Stomach smooth muscle (tissue), 2 donors: ENCODE results near the gene IRX6.

Experiments used
- H3K27ac ChIP-seq: one replicate; pipeline ENCODE4 v1.7.0; 2013; ENCODE audit warnings: mild to moderate bottlenecking, low read length, inconsistent platforms
- H3K27me3 ChIP-seq, 2 donors: one replicate each; pipeline ENCODE4 v1.7.0; 2013; ENCODE audit warnings: low read length in 2 of 2; ENCODE audit not compliant: insufficient read depth in 2 of 2, control insufficient read depth in 1 of 2
- H3K36me3 ChIP-seq, 2 donors: one replicate each; pipeline ENCODE4 v1.7.0; 2013; ENCODE audit warnings: low read length in 2 of 2; ENCODE audit not compliant: control insufficient read depth in 2 of 2, insufficient read depth in 2 of 2
- H3K4me1 ChIP-seq: one replicate; pipeline ENCODE4 v1.7.0; 2013; ENCODE audit warnings: low read length; ENCODE audit not compliant: control insufficient read depth, insufficient read depth
- H3K4me3 ChIP-seq, 2 donors: one replicate each; pipeline ENCODE4 v1.7.0; 2013; ENCODE audit warnings: low read length in 2 of 2
- H3K9ac ChIP-seq, 2 donors: one replicate each; pipeline ENCODE4 v1.7.0; 2013; ENCODE audit warnings: low read length in 2 of 2, mild to moderate bottlenecking in 1 of 2
- H3K9me3 ChIP-seq, 2 donors: one replicate each; pipeline ENCODE4 v1.7.0; 2013; ENCODE audit warnings: low read length in 2 of 2; ENCODE audit not compliant: control insufficient read depth in 2 of 2
- donor health status: healthy.
- donor health status: Pancreatic carcinoma.

IRX6 gene

DNA sequence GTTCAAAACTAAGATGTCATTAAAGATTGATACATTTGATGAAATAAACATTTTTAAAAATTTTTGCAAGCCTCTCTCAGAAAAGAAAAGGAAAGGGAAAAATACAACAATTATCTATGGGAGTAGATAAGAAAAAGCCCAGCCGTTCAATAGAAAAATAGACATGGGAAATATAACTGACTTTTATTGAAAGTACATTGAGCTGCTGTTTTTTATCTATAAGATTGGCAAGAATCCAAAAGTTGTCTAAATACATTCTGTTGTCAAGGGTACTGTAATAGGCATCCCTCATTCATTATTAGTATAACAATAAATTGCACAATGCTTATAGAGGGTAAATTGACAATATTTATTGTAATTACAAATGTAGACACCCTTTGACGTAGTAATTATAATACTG, 38.4 kb upstream of the IRX6 start:
- H3K9ac ChIP-seq = no peak overlapping the region
- H3K27ac ChIP-seq = no peak overlapping the region
- H3K36me3 ChIP-seq = no peaks in the 10 kb centered on the region
- H3K27me3 ChIP-seq = peaks cover 4 to 8% of the 10 kb centered on the region in 2 donors
- H3K9me3 ChIP-seq = peaks cover 0 to 4% of the 10 kb centered on the region in 2 donors
- no peak overlapping the region for H3K4me3 ChIP-seq
- no peaks in the 10 kb centered on the region for H3K4me1 ChIP-seq

DNA sequence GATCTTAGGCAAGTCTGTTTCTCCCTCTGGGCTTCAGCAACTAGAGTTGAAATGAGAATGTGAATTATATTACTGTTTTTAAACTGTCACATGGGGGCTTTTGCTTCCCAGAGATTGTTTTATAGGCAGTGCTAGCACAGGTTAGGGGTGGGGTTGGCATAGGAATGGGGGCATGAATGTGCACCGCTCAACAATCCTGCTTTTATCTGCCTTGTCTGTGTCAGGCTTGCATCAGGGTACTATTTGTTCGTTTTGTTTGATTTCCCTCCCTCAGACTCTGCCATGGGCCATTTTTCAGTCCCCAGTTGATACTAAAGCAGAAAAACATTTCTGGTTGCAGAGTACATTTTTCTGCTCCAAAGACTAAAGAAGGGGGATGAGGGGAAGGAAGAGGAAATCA, 34.6 kb upstream of the IRX6 start:
- H3K9me3 ChIP-seq = peaks cover 0 to 4% of the 10 kb centered on the region in 2 donors
- H3K27me3 ChIP-seq = no peaks in the 10 kb centered on the region
- H3K4me1 ChIP-seq = no peaks in the 10 kb centered on the region
- H3K36me3 ChIP-seq = no peaks in the 10 kb centered on the region
- no peak overlapping the region for H3K27ac ChIP-seq
- no peak overlapping the region for H3K9ac ChIP-seq
- no peak overlapping the region for H3K4me3 ChIP-seq

GRCh38 chr16:55291847-55292246, 32.2 kb upstream of the IRX6 start:
- H3K27me3 ChIP-seq = no peaks in the 10 kb centered on the region
- peaks cover 0 to 4% of the 10 kb centered on the region in 2 donors for H3K9me3 ChIP-seq
- no peak overlapping the region for H3K9ac ChIP-seq
- no peak overlapping the region for H3K4me3 ChIP-seq
- no peak overlapping the region for H3K27ac ChIP-seq
- no peaks in the 10 kb centered on the region for H3K4me1 ChIP-seq
- no peaks in the 10 kb centered on the region for H3K36me3 ChIP-seq

- no peaks in the 10 kb centered on the region for H3K27me3 ChIP-seq
- H3K9me3 ChIP-seq = peaks cover 0 to 4% of the 10 kb centered on the region in 2 donors
- H3K27ac ChIP-seq = no peak overlapping the region
- H3K36me3 ChIP-seq = no peaks in the 10 kb centered on the region
- H3K4me1 ChIP-seq = no peaks in the 10 kb centered on the region
- H3K9ac ChIP-seq = no peak overlapping the region
- no peak overlapping the region for H3K4me3 ChIP-seq
Measured at GRCh38 chr16:55292491-55292890, 31.5 kb upstream of the IRX6 start.

GRCh38 chr16:55294129-55294528, 29.9 kb upstream of the IRX6 start:
- H3K9ac ChIP-seq = no peak overlapping the region
- no peak overlapping the region for H3K4me3 ChIP-seq
- H3K9me3 ChIP-seq = no peaks in the 10 kb centered on the region
- H3K27me3 ChIP-seq = no peaks in the 10 kb centered on the region
- no peaks in the 10 kb centered on the region for H3K4me1 ChIP-seq
- no peaks in the 10 kb centered on the region for H3K36me3 ChIP-seq
- no peak overlapping the region for H3K27ac ChIP-seq

GRCh38 chr16:55294931-55295342, 29.1 kb upstream of the IRX6 start:
- H3K9ac ChIP-seq = no peak overlapping the region
- H3K4me3 ChIP-seq = no peak overlapping the region
- no peak overlapping the region for H3K27ac ChIP-seq
- no peaks in the 10 kb centered on the region for H3K27me3 ChIP-seq
- H3K4me1 ChIP-seq = no peaks in the 10 kb centered on the region
- H3K36me3 ChIP-seq = no peaks in the 10 kb centered on the region
- no peaks in the 10 kb centered on the region for H3K9me3 ChIP-seq

DNA sequence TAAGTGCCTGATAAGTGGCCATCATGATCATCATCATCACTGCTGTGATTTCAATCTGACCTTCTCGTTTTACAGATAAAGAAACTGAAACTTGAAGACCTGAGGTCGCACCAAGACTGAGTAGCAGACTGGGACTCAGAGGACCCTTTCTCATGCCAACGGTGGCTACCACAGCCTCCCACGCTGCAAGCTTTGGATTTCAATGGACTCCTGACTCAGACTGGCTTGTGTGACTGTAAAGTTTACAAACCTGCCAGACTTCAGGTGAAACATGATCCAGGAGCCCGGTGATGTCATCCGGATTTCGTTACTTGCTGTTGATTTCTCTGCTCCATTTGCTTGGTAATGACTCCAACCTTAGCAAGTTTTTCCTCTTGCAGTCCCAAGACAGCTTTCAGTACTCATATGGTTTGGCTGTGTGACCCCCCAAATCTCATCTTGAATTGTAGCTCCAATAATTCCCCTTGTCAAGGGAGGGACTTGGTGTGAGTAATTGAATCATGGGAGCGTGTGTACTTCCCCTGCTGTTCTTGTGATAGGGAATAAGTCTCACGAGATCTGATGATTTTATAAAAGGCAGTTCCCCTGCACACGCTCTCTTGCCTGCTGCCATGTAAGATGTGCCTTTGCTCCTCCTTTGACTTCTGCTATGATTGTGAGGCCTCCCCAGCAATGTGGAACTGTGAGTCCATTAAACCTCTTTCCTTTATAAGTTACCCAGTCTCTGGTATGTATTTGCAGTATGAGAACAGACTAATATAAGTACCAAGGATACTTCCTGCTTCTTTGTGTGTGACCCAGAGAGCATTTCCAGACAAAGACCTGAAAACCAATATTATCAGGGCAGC, 26.7 kb upstream of the IRX6 start:
- Histone ChIP-seq H3K9me3 (no peaks in the 10 kb centered on the region), H3K36me3 (no peaks in the 10 kb centered on the region), H3K27ac (no peak overlapping the region), H3K4me3 (no peak overlapping the region), H3K4me1 (no peaks in the 10 kb centered on the region), H3K27me3 (peaks cover 5 to 6% of the 10 kb centered on the region in 2 donors), H3K9ac (no peak overlapping the region)

DNA sequence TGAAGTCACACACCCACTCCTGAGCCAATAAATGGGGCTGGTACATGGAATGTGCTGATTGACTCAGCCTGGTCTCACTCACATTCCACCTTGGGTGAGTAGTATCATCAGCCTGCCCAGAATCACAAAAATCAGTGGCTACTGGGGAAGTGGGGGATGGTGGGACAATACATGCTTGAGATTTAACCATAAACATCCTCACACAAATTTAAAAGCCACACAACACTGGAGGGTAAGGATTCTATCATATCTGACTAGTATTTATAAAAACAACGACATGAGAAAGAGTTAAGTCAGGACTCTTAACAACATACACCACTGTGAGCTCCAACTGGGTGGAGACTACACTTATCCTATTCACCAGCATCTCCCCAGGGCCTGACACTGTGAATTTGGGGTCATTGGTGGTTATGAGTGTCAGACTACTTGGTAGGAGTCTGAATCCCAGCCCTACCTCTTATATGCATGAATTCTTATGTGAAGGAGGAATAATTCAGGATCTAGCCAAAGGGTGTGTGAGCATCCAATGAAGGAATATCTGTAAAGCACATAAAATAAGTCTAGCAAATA, 26.0 kb upstream of the IRX6 start:
- no peak overlapping the region for H3K9ac ChIP-seq
- H3K27me3 ChIP-seq = peaks cover 9 to 12% of the 10 kb centered on the region in 2 donors
- no peak overlapping the region for H3K27ac ChIP-seq
- H3K9me3 ChIP-seq = no peaks in the 10 kb centered on the region
- no peaks in the 10 kb centered on the region for H3K36me3 ChIP-seq
- H3K4me1 ChIP-seq = no peaks in the 10 kb centered on the region
- H3K4me3 ChIP-seq = no peak overlapping the region

DNA sequence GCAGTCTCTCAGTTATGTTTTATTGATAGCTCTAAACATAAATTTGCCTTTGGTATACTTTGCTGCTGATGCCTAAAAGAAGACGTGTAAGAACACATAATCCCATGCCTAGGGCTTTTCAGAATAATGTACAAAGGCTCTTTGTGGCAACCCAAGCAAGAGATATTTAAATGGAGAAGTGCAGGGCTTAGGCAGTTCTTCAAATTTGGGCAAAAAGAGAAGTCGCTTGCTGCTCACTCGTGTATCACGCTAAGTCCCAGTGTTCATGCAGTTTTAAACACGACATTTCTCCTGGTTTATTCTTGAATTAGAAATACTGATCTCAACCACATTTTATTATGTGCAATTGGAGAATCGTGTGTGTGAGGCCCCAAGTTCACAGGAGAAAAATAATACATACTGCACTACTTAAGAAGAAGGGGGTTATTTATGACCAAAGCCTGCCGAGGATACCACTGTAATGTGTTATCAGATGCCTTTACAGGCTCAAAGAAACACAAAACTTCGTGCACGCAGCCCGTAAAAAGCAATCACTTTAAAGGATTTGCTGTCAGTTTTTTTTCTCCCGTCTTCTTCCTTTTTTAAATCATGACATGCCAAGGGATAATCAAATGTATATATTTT, 22.5 kb upstream of the IRX6 start:
- H3K4me1 ChIP-seq = no peaks in the 10 kb centered on the region
- H3K36me3 ChIP-seq = no peaks in the 10 kb centered on the region
- H3K9me3 ChIP-seq = no peaks in the 10 kb centered on the region
- no peak overlapping the region for H3K9ac ChIP-seq
- H3K27me3 ChIP-seq = peaks cover 12% of the 10 kb centered on the region in 2 donors
- no peak overlapping the region for H3K4me3 ChIP-seq
- no peak overlapping the region for H3K27ac ChIP-seq

GRCh38 chr16:55302635-55303034, 21.4 kb upstream of the IRX6 start:
- H3K9ac ChIP-seq = no peak overlapping the region
- no peak overlapping the region for H3K27ac ChIP-seq
- H3K4me3 ChIP-seq = no peak overlapping the region
- peaks cover 12% of the 10 kb centered on the region in 2 donors for H3K27me3 ChIP-seq
- H3K36me3 ChIP-seq = no peaks in the 10 kb centered on the region
- H3K9me3 ChIP-seq = no peaks in the 10 kb centered on the region
- no peaks in the 10 kb centered on the region for H3K4me1 ChIP-seq

- peaks cover 0 to 2% of the 10 kb centered on the region in 2 donors for H3K27me3 ChIP-seq
- H3K9me3 ChIP-seq = peaks cover 0 to 7% of the 10 kb centered on the region in 2 donors
- no peaks in the 10 kb centered on the region for H3K4me1 ChIP-seq
- no peak overlapping the region for H3K4me3 ChIP-seq
- no peaks in the 10 kb centered on the region for H3K36me3 ChIP-seq
- H3K27ac ChIP-seq = no peak overlapping the region
- no peak overlapping the region for H3K9ac ChIP-seq
Measured at GRCh38 chr16:55308973-55309372, 15.0 kb upstream of the IRX6 start.
